ENCODE measurements around the gene ZNF549. TPM values are rescaled to one million over a fixed set of nuclear protein-coding genes. Genes with fewer than 3 reads are reported as not detected.

ZNF549 gene
- total and polyA plus RNA-seq, 2 of the 13 experiments (the other 11 are each of a cell fraction or from before 2014, with no cell fraction given) = 2.8 to 6.4 TPM

- TF ChIP-seq, protein P1, sequence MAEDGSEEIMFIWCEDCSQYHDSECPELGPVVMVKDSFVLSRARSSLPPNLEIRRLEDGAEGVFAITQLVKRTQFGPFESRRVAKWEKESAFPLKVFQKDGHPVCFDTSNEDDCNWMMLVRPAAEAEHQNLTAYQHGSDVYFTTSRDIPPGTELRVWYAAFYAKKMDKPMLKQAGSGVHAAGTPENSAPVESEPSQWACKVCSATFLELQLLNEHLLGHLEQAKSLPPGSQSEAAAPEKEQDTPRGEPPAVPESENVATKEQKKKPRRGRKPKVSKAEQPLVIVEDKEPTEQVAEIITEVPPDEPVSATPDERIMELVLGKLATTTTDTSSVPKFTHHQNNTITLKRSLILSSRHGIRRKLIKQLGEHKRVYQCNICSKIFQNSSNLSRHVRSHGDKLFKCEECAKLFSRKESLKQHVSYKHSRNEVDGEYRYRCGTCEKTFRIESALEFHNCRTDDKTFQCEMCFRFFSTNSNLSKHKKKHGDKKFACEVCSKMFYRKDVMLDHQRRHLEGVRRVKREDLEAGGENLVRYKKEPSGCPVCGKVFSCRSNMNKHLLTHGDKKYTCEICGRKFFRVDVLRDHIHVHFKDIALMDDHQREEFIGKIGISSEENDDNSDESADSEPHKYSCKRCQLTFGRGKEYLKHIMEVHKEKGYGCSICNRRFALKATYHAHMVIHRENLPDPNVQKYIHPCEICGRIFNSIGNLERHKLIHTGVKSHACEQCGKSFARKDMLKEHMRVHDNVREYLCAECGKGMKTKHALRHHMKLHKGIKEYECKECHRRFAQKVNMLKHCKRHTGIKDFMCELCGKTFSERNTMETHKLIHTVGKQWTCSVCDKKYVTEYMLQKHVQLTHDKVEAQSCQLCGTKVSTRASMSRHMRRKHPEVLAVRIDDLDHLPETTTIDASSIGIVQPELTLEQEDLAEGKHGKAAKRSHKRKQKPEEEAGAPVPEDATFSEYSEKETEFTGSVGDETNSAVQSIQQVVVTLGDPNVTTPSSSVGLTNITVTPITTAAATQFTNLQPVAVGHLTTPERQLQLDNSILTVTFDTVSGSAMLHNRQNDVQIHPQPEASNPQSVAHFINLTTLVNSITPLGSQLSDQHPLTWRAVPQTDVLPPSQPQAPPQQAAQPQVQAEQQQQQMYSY (CRISPR knock-in tag; IDR thresholded peaks at IDR 0.05) = no peak
- TF ChIP-seq SYNCRIP (IDR thresholded peaks at IDR 0.05; ENCODE audit: insufficient read depth, low read depth, low read length) (no peak), SAP130 (CRISPR knock-in tag; IDR thresholded peaks at IDR 0.05; ENCODE audit: low read depth) (peak; percentile 79), ZNF33B (CRISPR knock-in tag; IDR thresholded peaks at IDR 0.05) (no peak), BCLAF1 (IDR thresholded peaks at IDR 0.05) (no peak), ZNF766 (CRISPR knock-in tag; IDR thresholded peaks at IDR 0.05; ENCODE audit: borderline replicate concordance) (no peak), ZNF383 (CRISPR knock-in tag; IDR thresholded peaks at IDR 0.05; ENCODE audit: borderline replicate concordance) (no peak), ZBTB34 (CRISPR knock-in tag; IDR thresholded peaks at IDR 0.05) (no peak), ZNF792 (CRISPR knock-in tag; IDR thresholded peaks at IDR 0.05) (no peak), STAT5B (CRISPR knock-in tag; IDR thresholded peaks at IDR 0.05) (no peak), THAP11 (CRISPR knock-in tag; IDR thresholded peaks at IDR 0.05) (peak; percentile 96), HDAC1 (CRISPR knock-in tag; IDR thresholded peaks at IDR 0.05) (peak; percentile 25; the same call in 1 of the 2 replicates), JUND (CRISPR knock-in tag; IDR thresholded peaks at IDR 0.05) (no peak), ZNF839 (CRISPR knock-in tag; IDR thresholded peaks at IDR 0.05; ENCODE audit: borderline replicate concordance) (no peak)
- TF ChIP-seq, protein P2, sequence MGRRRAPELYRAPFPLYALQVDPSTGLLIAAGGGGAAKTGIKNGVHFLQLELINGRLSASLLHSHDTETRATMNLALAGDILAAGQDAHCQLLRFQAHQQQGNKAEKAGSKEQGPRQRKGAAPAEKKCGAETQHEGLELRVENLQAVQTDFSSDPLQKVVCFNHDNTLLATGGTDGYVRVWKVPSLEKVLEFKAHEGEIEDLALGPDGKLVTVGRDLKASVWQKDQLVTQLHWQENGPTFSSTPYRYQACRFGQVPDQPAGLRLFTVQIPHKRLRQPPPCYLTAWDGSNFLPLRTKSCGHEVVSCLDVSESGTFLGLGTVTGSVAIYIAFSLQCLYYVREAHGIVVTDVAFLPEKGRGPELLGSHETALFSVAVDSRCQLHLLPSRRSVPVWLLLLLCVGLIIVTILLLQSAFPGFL (CRISPR knock-in tag; IDR thresholded peaks at IDR 0.05) = no peak
- TF ChIP-seq, protein P3, sequence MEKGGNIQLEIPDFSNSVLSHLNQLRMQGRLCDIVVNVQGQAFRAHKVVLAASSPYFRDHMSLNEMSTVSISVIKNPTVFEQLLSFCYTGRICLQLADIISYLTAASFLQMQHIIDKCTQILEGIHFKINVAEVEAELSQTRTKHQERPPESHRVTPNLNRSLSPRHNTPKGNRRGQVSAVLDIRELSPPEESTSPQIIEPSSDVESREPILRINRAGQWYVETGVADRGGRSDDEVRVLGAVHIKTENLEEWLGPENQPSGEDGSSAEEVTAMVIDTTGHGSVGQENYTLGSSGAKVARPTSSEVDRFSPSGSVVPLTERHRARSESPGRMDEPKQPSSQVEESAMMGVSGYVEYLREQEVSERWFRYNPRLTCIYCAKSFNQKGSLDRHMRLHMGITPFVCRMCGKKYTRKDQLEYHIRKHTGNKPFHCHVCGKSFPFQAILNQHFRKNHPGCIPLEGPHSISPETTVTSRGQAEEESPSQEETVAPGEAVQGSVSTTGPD (CRISPR knock-in tag; IDR thresholded peaks at IDR 0.05) = no peak
- TF ChIP-seq, protein P4, sequence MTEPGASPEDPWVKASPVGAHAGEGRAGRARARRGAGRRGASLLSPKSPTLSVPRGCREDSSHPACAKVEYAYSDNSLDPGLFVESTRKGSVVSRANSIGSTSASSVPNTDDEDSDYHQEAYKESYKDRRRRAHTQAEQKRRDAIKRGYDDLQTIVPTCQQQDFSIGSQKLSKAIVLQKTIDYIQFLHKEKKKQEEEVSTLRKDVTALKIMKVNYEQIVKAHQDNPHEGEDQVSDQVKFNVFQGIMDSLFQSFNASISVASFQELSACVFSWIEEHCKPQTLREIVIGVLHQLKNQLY (CRISPR knock-in tag; IDR thresholded peaks at IDR 0.05) = no peak
- TF ChIP-seq, protein P5, sequence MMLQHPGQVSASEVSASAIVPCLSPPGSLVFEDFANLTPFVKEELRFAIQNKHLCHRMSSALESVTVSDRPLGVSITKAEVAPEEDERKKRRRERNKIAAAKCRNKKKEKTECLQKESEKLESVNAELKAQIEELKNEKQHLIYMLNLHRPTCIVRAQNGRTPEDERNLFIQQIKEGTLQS (CRISPR knock-in tag; IDR thresholded peaks at IDR 0.05) = no peak
Measured at GRCh38 chr19:57583521-57584416, 56.6 kb downstream of the ZNF549 start, which contains the start of gene ZIK1 (continued).

Data from HepG2 (cell line).